CD14-positive monocyte (primary cell): ENCODE results near the gene PLD6. TPM values are rescaled to one million over a fixed set of nuclear protein-coding genes. Genes with fewer than 3 reads are reported as not detected.

Experiments
- DNase-seq, 3 donors: peaks; one replicate each; pipeline ENCODE4 v3.0.0-alpha.2; 2011 to 2022
- H2AFZ ChIP-seq: 2 replicates; pipeline ENCODE4 v1.6.0; 2012; ENCODE audit warnings: mild to moderate bottlenecking, low read depth, low read length, inconsistent platforms; ENCODE audit not compliant: insufficient read depth, poor library complexity, severe bottlenecking
- H3K27ac ChIP-seq, 2 donors: 1 replicate in 1 of 2; 2 replicates in 1 of 2; pipeline ENCODE4 v1.5.1; 2012 to 2013; ENCODE audit warnings: low read length in 2 of 2, control low read depth in 1 of 2, inconsistent platforms in 1 of 2, low read depth in 1 of 2, mild to moderate bottlenecking in 1 of 2
- H3K27me3 ChIP-seq, 2 donors: one replicate each; pipeline versions ENCODE4 v1.6.0 to v1.6.1; 2011 to 2013; ENCODE audit warnings: low read length in 2 of 2; ENCODE audit not compliant: control insufficient read depth in 2 of 2, insufficient read depth in 2 of 2
- H3K36me3 ChIP-seq, 2 donors: replicated peaks in 1 of 2; 1 replicate in 1 of 2; 2 replicates in 1 of 2; pipeline versions ENCODE4 v1.5.1 to v1.6.1; 2012 to 2013; ENCODE audit warnings: low read length in 2 of 2, control low read depth in 1 of 2, inconsistent platforms in 1 of 2, mild to moderate bottlenecking in 1 of 2; ENCODE audit not compliant: insufficient read depth in 2 of 2, control insufficient read depth in 1 of 2
- H3K4me1 ChIP-seq, 2 donors: 1 replicate in 1 of 2; 2 replicates in 1 of 2; pipeline versions ENCODE4 v1.5.1 to v1.6.1; 2012 to 2013; ENCODE audit warnings: low read length in 2 of 2, control low read depth in 1 of 2, inconsistent platforms in 1 of 2, mild to moderate bottlenecking in 1 of 2, moderate library complexity in 1 of 2; ENCODE audit not compliant: insufficient read depth in 2 of 2, control insufficient read depth in 1 of 2
- H3K4me2 ChIP-seq: replicated peaks from 2 replicates; pipeline ENCODE3; 2012; ENCODE audit warnings: low read length, moderate library complexity, mild to moderate bottlenecking; ENCODE audit not compliant: poor library complexity, severe bottlenecking; ENCODE audit errors: extremely low read depth
- H3K4me3 ChIP-seq, 3 experiments: fragments of 200-600 bp in 1 of 3; sonication (generic) in 1 of 3; replicated peaks in 1 of 3; 1 replicate in 2 of 3; 2 replicates in 1 of 3; pipeline ENCODE4 v1.5.1; 2011 to 2013; ENCODE audit warnings: low read length in 3 of 3, mild to moderate bottlenecking in 3 of 3, control low read depth in 2 of 3, low read depth in 2 of 3, inconsistent platforms in 1 of 3, moderate library complexity in 1 of 3
- H3K79me2 ChIP-seq: 2 replicates; pipeline ENCODE4 v1.6.0; 2012; ENCODE audit warnings: mild to moderate bottlenecking, control low read depth, inconsistent platforms, low read length, moderate library complexity; ENCODE audit not compliant: insufficient read depth
- H3K9ac ChIP-seq: 2 replicates; pipeline ENCODE4 v1.6.0; 2017; ENCODE audit warnings: low read length, mild to moderate bottlenecking; ENCODE audit not compliant: insufficient read depth, poor library complexity, severe bottlenecking
- H3K9me3 ChIP-seq, 2 donors: replicated peaks in 1 of 2; 1 replicate in 1 of 2; 2 replicates in 1 of 2; pipeline versions ENCODE4 v1.5.1 to v1.6.1; 2012 to 2013; ENCODE audit warnings: low read length in 2 of 2, control low read depth in 1 of 2; ENCODE audit not compliant: control insufficient read depth in 1 of 2, insufficient read depth in 1 of 2
- H4K20me1 ChIP-seq: 2 replicates; pipeline ENCODE4 v1.6.0; 2012; ENCODE audit warnings: mild to moderate bottlenecking, low read length, control low read depth, moderate library complexity; ENCODE audit not compliant: insufficient read depth
- H3K27ac Mint-ChIP-seq, 7 donors: one replicate each; pipeline ENCODE4 v1.8.0; 2020; ENCODE audit warnings: mild to moderate bottlenecking in 7 of 7, mixed read lengths in 7 of 7, moderate library complexity in 6 of 7, inconsistent platforms in 2 of 7
- H3K27me3 Mint-ChIP-seq, 3 donors: one replicate each; pipeline ENCODE4 v1.8.0; 2021 to 2022; ENCODE audit warnings: low read depth in 3 of 3, mild to moderate bottlenecking in 3 of 3, mixed read lengths in 3 of 3, moderate library complexity in 3 of 3, inconsistent platforms in 1 of 3
- H3K36me3 Mint-ChIP-seq, 2 donors: one replicate each; pipeline ENCODE4 v1.8.0; 2020; ENCODE audit warnings: mixed read lengths in 2 of 2, inconsistent platforms in 1 of 2, mild to moderate bottlenecking in 1 of 2
- H3K4me1 Mint-ChIP-seq: one replicate; pipeline ENCODE4 v1.8.0; 2020; ENCODE audit warnings: mild to moderate bottlenecking, mixed read lengths
- H3K4me3 Mint-ChIP-seq, 2 donors: one replicate each; pipeline ENCODE4 v1.8.0; 2020; ENCODE audit warnings: mild to moderate bottlenecking in 2 of 2, mixed read lengths in 2 of 2, moderate library complexity in 1 of 2
- H3K9me3 Mint-ChIP-seq, 7 donors: one replicate each; pipeline ENCODE4 v1.8.0; 2020 to 2022; ENCODE audit warnings: mixed read lengths in 7 of 7, mild to moderate bottlenecking in 6 of 7, moderate library complexity in 6 of 7, inconsistent platforms in 2 of 7
- CTCF ChIP-seq: fragments of 200-600 bp; IDR thresholded peaks from one replicate; pipeline ENCODE4 v1.8.0; 2022; ENCODE audit warnings: antibody characterized with exemption, mild to moderate bottlenecking
- WGBS: methylation state at CpG from one replicate; pipeline ENCODE4 v1.1.5; 2013; ENCODE audit warnings: missing lambda C conversion rate; ENCODE audit not compliant: insufficient coverage; 5-methylcytosine and 5-hydroxymethylcytosine counted together
- intact Hi-C, 2 donors: fragments of 100-400 bp; cut with micrococcal nuclease; formaldehyde crosslinking; loops; one replicate each; pipeline versions ENCODE4 v1.15.0 to v1.15.1; 2023
- polyA plus RNA-seq, 3 donors: library from polyadenylated mRNA; depleted of rRNA in 1 of 3; unstranded in 2 of 3; stranded (reverse) in 1 of 3; fragments of 300-500 nt in 2 of 3; fragments of >200 nt in 1 of 3; fragmentation: Illumina TruSeq in 2 of 3; gene quantifications; 1 replicate in 2 of 3; 2 replicates in 1 of 3; pipeline ENCODE4 v1.2.3, GENCODE V29; 2012 to 2021

The PLD6 gene
- polyA plus RNA-seq, 3 donors, result 0.16 to 0.76 (median 0.50) TPM

GRCh38 chr17:17226451-17227265 is 20.5 kb upstream of the PLD6 start:
- WGBS, result 98% methylated on average over 15 of the region's 16 CpGs
- Mint-ChIP-seq H3K4me1 (no peaks in the 10 kb centered on the region), H3K36me3 (peaks cover 96 to 100% of the 10 kb centered on the region in 2 donors), H3K9me3 (no peaks in the 10 kb centered on the region), H3K27ac (no peak overlapping the region), H3K27me3 (no peaks in the 10 kb centered on the region), H3K4me3 (no peak overlapping the region)
- Histone ChIP-seq H3K27me3 (no peaks in the 10 kb centered on the region), H3K79me2 (peaks cover 7% of the 10 kb centered on the region), H3K4me1 (no peaks in the 10 kb centered on the region), H3K36me3 (peaks cover 98 to 100% of the 10 kb centered on the region in 2 donors), H3K9ac (no peak overlapping the region), H3K4me2 (no peak overlapping the region), H3K9me3 (no peaks in the 10 kb centered on the region), H3K27ac (no peak overlapping the region), H2AFZ (no peak overlapping the region), H4K20me1 (peaks cover 82% of the 10 kb centered on the region), H3K4me3 (no peak overlapping the region)
- intact Hi-C loops, result loop anchor here in 1 of 2 donors (5.0 kb wide), 1 partner anchor 36 kb away; no protein-coding TSS in a partner anchor
- DNase-seq, result no peak
- TF ChIP-seq CTCF, result no peak

GRCh38 chr17:17225901-17226300 is 19.8 kb upstream of the PLD6 start:
- H3K4me3 Mint-ChIP-seq, result no peak overlapping the region
- H3K27me3 Mint-ChIP-seq, result no peaks in the 10 kb centered on the region
- no peak overlapping the region for H3K9ac ChIP-seq
- no peak overlapping the region for H3K4me3 ChIP-seq
- H3K4me1 Mint-ChIP-seq, result no peaks in the 10 kb centered on the region
- peaks cover under 1% of the 10 kb centered on the region for H3K79me2 ChIP-seq
- H3K36me3 ChIP-seq, result peaks cover 98 to 100% of the 10 kb centered on the region in 2 donors
- no peak for TF ChIP-seq CTCF
- DNase-seq, result no peak
- H2AFZ ChIP-seq, result no peak overlapping the region
- no peaks in the 10 kb centered on the region for H3K9me3 Mint-ChIP-seq
- no peak overlapping the region for H3K27ac ChIP-seq
- no peaks in the 10 kb centered on the region for H3K4me1 ChIP-seq
- peaks cover 98 to 100% of the 10 kb centered on the region in 2 donors for H3K36me3 Mint-ChIP-seq
- intact Hi-C loops, result loop anchor here in 1 of 2 donors (5.0 kb wide), 1 partner anchor 36 kb away; no protein-coding TSS in a partner anchor
- H4K20me1 ChIP-seq, result peaks cover 84% of the 10 kb centered on the region
- H3K4me2 ChIP-seq, result no peak overlapping the region
- WGBS, result 97% methylated on average over 9 of the region's 10 CpGs
- H3K9me3 ChIP-seq, result no peaks in the 10 kb centered on the region
- H3K27me3 ChIP-seq, result no peaks in the 10 kb centered on the region
- H3K27ac Mint-ChIP-seq, result no peak overlapping the region
